ENCODE results near the gene MEIS2.

Gene MEIS2

GRCh38 chr15:36942248-36942827 is 158.0 kb downstream of the MEIS2 start:
- no peak for ATAC-seq (replicated peaks; ENCODE audit: extremely low read depth, poor library complexity, severe bottlenecking)
- Mint-ChIP-seq H3K9me3 (peaks cover 6% of the 10 kb centered on the region), H3K4me3 (no peak overlapping the region), H3K4me1 (no peaks in the 10 kb centered on the region), H3K36me3 (ENCODE audit: insufficient read depth) (no peaks in the 10 kb centered on the region), H3K27me3 (peaks cover 13% of the 10 kb centered on the region), H3K27ac (ENCODE audit: low read depth) (no peak overlapping the region)
- DNase-seq (ENCODE audit: low spot score in 2 of 2), result no peak

- no peaks in the 10 kb centered on the region for H3K4me1 Mint-ChIP-seq
- peaks cover 6% of the 10 kb centered on the region for H3K9me3 Mint-ChIP-seq
- H3K27ac Mint-ChIP-seq (ENCODE audit: low read depth), result no peak overlapping the region
- DNase-seq (ENCODE audit: low spot score in 2 of 2), result no peak
- no peak for ATAC-seq (replicated peaks; ENCODE audit: extremely low read depth, poor library complexity, severe bottlenecking)
- H3K4me3 Mint-ChIP-seq, result no peak overlapping the region
- peaks cover 13% of the 10 kb centered on the region for H3K27me3 Mint-ChIP-seq
- H3K36me3 Mint-ChIP-seq (ENCODE audit: insufficient read depth), result no peaks in the 10 kb centered on the region
Measured at GRCh38 chr15:36941798-36942197, 158.6 kb downstream of the MEIS2 start.

- H3K9me3 Mint-ChIP-seq, result peaks cover 6% of the 10 kb centered on the region
- H3K36me3 Mint-ChIP-seq (ENCODE audit: insufficient read depth), result no peaks in the 10 kb centered on the region
- peaks cover 13% of the 10 kb centered on the region for H3K27me3 Mint-ChIP-seq
- H3K4me1 Mint-ChIP-seq, result no peaks in the 10 kb centered on the region
- no peak for ATAC-seq (replicated peaks; ENCODE audit: extremely low read depth, poor library complexity, severe bottlenecking)
- no peak overlapping the region for H3K27ac Mint-ChIP-seq (ENCODE audit: low read depth)
- no peak for DNase-seq (ENCODE audit: low spot score in 2 of 2)
- H3K4me3 Mint-ChIP-seq, result no peak overlapping the region
Measured at GRCh38 chr15:36940636-36941260, 159.6 kb downstream of the MEIS2 start.

- H3K27ac Mint-ChIP-seq (ENCODE audit: low read depth), result no peak overlapping the region
- peaks cover 11% of the 10 kb centered on the region for H3K27me3 Mint-ChIP-seq
- H3K9me3 Mint-ChIP-seq, result peaks cover 6% of the 10 kb centered on the region
- H3K36me3 Mint-ChIP-seq (ENCODE audit: insufficient read depth), result no peaks in the 10 kb centered on the region
- H3K4me1 Mint-ChIP-seq, result no peaks in the 10 kb centered on the region
- no peak for ATAC-seq (replicated peaks; ENCODE audit: extremely low read depth, poor library complexity, severe bottlenecking)
- H3K4me3 Mint-ChIP-seq, result no peak overlapping the region
- DNase-seq (ENCODE audit: low spot score in 2 of 2), result no peak
Measured at GRCh38 chr15:36940219-36940618, 160.1 kb downstream of the MEIS2 start.

- H3K9me3 Mint-ChIP-seq, result peaks cover 6% of the 10 kb centered on the region
- H3K27me3 Mint-ChIP-seq, result no peaks in the 10 kb centered on the region
- ATAC-seq (replicated peaks; ENCODE audit: extremely low read depth, poor library complexity, severe bottlenecking), result no peak
- H3K36me3 Mint-ChIP-seq (ENCODE audit: insufficient read depth), result no peaks in the 10 kb centered on the region
- H3K27ac Mint-ChIP-seq (ENCODE audit: low read depth), result no peak overlapping the region
- H3K4me1 Mint-ChIP-seq, result no peaks in the 10 kb centered on the region
- DNase-seq (ENCODE audit: low spot score in 2 of 2), result no peak
- no peak overlapping the region for H3K4me3 Mint-ChIP-seq
Measured at GRCh38 chr15:36938764-36939163, 161.6 kb downstream of the MEIS2 start.

- DNase-seq (ENCODE audit: low spot score in 2 of 2) (no peak), ATAC-seq (replicated peaks; ENCODE audit: extremely low read depth, poor library complexity, severe bottlenecking) (no peak)
- no peak overlapping the region for H3K4me3 Mint-ChIP-seq
- H3K27me3 Mint-ChIP-seq, result no peaks in the 10 kb centered on the region
- H3K36me3 Mint-ChIP-seq (ENCODE audit: insufficient read depth), result no peaks in the 10 kb centered on the region
- no peak overlapping the region for H3K27ac Mint-ChIP-seq (ENCODE audit: low read depth)
- peaks cover 6% of the 10 kb centered on the region for H3K9me3 Mint-ChIP-seq
- H3K4me1 Mint-ChIP-seq, result no peaks in the 10 kb centered on the region
Measured at GRCh38 chr15:36938131-36938530, 162.2 kb downstream of the MEIS2 start.

- no peak for DNase-seq (ENCODE audit: low spot score in 2 of 2)
- H3K27ac Mint-ChIP-seq (ENCODE audit: low read depth), result no peak overlapping the region
- peaks cover 6% of the 10 kb centered on the region for H3K9me3 Mint-ChIP-seq
- H3K4me3 Mint-ChIP-seq, result no peak overlapping the region
- ATAC-seq (replicated peaks; ENCODE audit: extremely low read depth, poor library complexity, severe bottlenecking), result no peak
- H3K4me1 Mint-ChIP-seq, result no peaks in the 10 kb centered on the region
- no peaks in the 10 kb centered on the region for H3K36me3 Mint-ChIP-seq (ENCODE audit: insufficient read depth)
- H3K27me3 Mint-ChIP-seq, result no peaks in the 10 kb centered on the region
Measured at GRCh38 chr15:36936613-36937012, 163.7 kb downstream of the MEIS2 start.

- no peaks in the 10 kb centered on the region for H3K27me3 Mint-ChIP-seq
- no peaks in the 10 kb centered on the region for H3K9me3 Mint-ChIP-seq
- no peaks in the 10 kb centered on the region for H3K4me1 Mint-ChIP-seq
- no peaks in the 10 kb centered on the region for H3K36me3 Mint-ChIP-seq (ENCODE audit: insufficient read depth)
- no peak for DNase-seq (ENCODE audit: low spot score in 2 of 2)
- no peak for ATAC-seq (replicated peaks; ENCODE audit: extremely low read depth, poor library complexity, severe bottlenecking)
- no peak overlapping the region for H3K4me3 Mint-ChIP-seq
- H3K27ac Mint-ChIP-seq (ENCODE audit: low read depth), result no peak overlapping the region
Measured at GRCh38 chr15:36933255-36933990, 166.9 kb downstream of the MEIS2 start.

GRCh38 chr15:36932070-36932469 is 168.3 kb downstream of the MEIS2 start:
- ATAC-seq (replicated peaks; ENCODE audit: extremely low read depth, poor library complexity, severe bottlenecking) (no peak), DNase-seq (ENCODE audit: low spot score in 2 of 2) (no peak)
- H3K9me3 Mint-ChIP-seq, result no peaks in the 10 kb centered on the region
- no peak overlapping the region for H3K27ac Mint-ChIP-seq (ENCODE audit: low read depth)
- no peaks in the 10 kb centered on the region for H3K36me3 Mint-ChIP-seq (ENCODE audit: insufficient read depth)
- no peaks in the 10 kb centered on the region for H3K4me1 Mint-ChIP-seq
- H3K4me3 Mint-ChIP-seq, result no peak overlapping the region
- no peaks in the 10 kb centered on the region for H3K27me3 Mint-ChIP-seq

GRCh38 chr15:36931434-36931833 is 168.9 kb downstream of the MEIS2 start:
- no peaks in the 10 kb centered on the region for H3K4me1 Mint-ChIP-seq
- ATAC-seq (replicated peaks; ENCODE audit: extremely low read depth, poor library complexity, severe bottlenecking), result no peak

GRCh38 chr15:36926427-36926825 is 173.9 kb downstream of the MEIS2 start:
- H3K27me3 Mint-ChIP-seq, result no peaks in the 10 kb centered on the region

More at GRCh38 chr15:36931434-36931833, 168.9 kb downstream of the MEIS2 start:
- no peaks in the 10 kb centered on the region for H3K9me3 Mint-ChIP-seq
- no peak overlapping the region for H3K27ac Mint-ChIP-seq (ENCODE audit: low read depth)
- no peaks in the 10 kb centered on the region for H3K27me3 Mint-ChIP-seq
- no peak for DNase-seq (ENCODE audit: low spot score in 2 of 2)
- H3K4me3 Mint-ChIP-seq, result no peak overlapping the region
- H3K36me3 Mint-ChIP-seq (ENCODE audit: insufficient read depth), result no peaks in the 10 kb centered on the region

GRCh38 chr15:36925653-36926426 is 174.5 kb downstream of the MEIS2 start:
- no peak for DNase-seq (ENCODE audit: low spot score in 2 of 2)
- no peaks in the 10 kb centered on the region for H3K27me3 Mint-ChIP-seq
- H3K36me3 Mint-ChIP-seq (ENCODE audit: insufficient read depth), result no peaks in the 10 kb centered on the region
- no peak overlapping the region for H3K4me3 Mint-ChIP-seq
- no peak overlapping the region for H3K27ac Mint-ChIP-seq (ENCODE audit: low read depth)
- no peak for ATAC-seq (replicated peaks; ENCODE audit: extremely low read depth, poor library complexity, severe bottlenecking)
- no peaks in the 10 kb centered on the region for H3K4me1 Mint-ChIP-seq
- no peaks in the 10 kb centered on the region for H3K9me3 Mint-ChIP-seq

More at GRCh38 chr15:36926427-36926825, 173.9 kb downstream of the MEIS2 start:
- no peak for ATAC-seq (replicated peaks; ENCODE audit: extremely low read depth, poor library complexity, severe bottlenecking)
- Mint-ChIP-seq H3K4me1 (no peaks in the 10 kb centered on the region), H3K36me3 (ENCODE audit: insufficient read depth) (no peaks in the 10 kb centered on the region), H3K27ac (ENCODE audit: low read depth) (no peak overlapping the region), H3K4me3 (no peak overlapping the region), H3K9me3 (no peaks in the 10 kb centered on the region)
- no peak for DNase-seq (ENCODE audit: low spot score in 2 of 2)

Data from central memory CD8-positive, alpha-beta T cell (primary cell).